IMR-90 (cell line): Measurements from ENCODE around the gene PLXDC2. TPM values are rescaled to one million over a fixed set of nuclear protein-coding genes. Genes with fewer than 3 reads are reported as not detected.

Experiments used
- ATAC-seq: fragments of 200-7000 bp; cut with Tn5 transposase; 2 replicates; pipeline ENCODE4 v1.9.1; 2020; ENCODE audit warnings: low read depth, mild to moderate bottlenecking, moderate library complexity
- BruUV-seq: library from RNA; stranded (reverse); fragments of 400-500 nt; replicated peaks from 2 replicates; lab custom pipeline; 2021; lab: Mats Ljungman, UMichigan
- CTCF ChIA-PET: fragments of 300-600 bp; formaldehyde crosslinking; extraction: SDS; loops from one replicate; lab custom pipeline; 2021; ENCODE audit warnings: antibody characterized with exemption; lab: Yijun Ruan, JAX
- POLR2A ChIA-PET: fragments of 300-600 bp; sonication (Branson Sonifier 250); formaldehyde crosslinking; loops from one replicate; lab custom pipeline; 2022; ENCODE audit warnings: antibody characterized with exemption; ENCODE audit not compliant: unreplicated experiment; lab: Charles Lee
- DNase-seq: peaks from one replicate; pipeline ENCODE4 v3.0.0; 2013
- H2AFZ ChIP-seq: replicated peaks from 2 replicates; pipeline ENCODE3; 2013; ENCODE audit warnings: low read length, mild to moderate bottlenecking; ENCODE audit not compliant: poor library complexity
- H2AK5ac ChIP-seq: 2 replicates; pipeline ENCODE4 v1.6.1; 2013; ENCODE audit warnings: low read depth, low read length, inconsistent platforms
- H2AK9ac ChIP-seq: replicated peaks from 2 replicates; pipeline ENCODE3; 2013; ENCODE audit warnings: mild to moderate bottlenecking, low read depth, low read length, moderate library complexity; ENCODE audit not compliant: poor library complexity
- H2BK120ac ChIP-seq: 2 replicates; pipeline ENCODE4 v1.6.1; 2013; ENCODE audit warnings: low read depth, low read length, inconsistent platforms
- H2BK15ac ChIP-seq: 3 replicates; pipeline ENCODE4 v1.6.1; 2013; ENCODE audit warnings: low read depth, low read length, inconsistent platforms
- H2BK20ac ChIP-seq: 2 replicates; pipeline ENCODE4 v1.6.1; 2013; ENCODE audit warnings: low read depth, mild to moderate bottlenecking, inconsistent platforms, low read length, moderate library complexity
- H2BK5ac ChIP-seq: 2 replicates; pipeline ENCODE4 v1.6.1; 2013; ENCODE audit warnings: mild to moderate bottlenecking, low read depth, low read length, inconsistent platforms; ENCODE audit not compliant: poor library complexity, severe bottlenecking
- H3K14ac ChIP-seq: replicated peaks from 2 replicates; pipeline ENCODE4 v1.6.1; 2013; ENCODE audit warnings: low read depth, low read length, inconsistent platforms
- H3K18ac ChIP-seq: 2 replicates; pipeline ENCODE4 v1.6.1; 2013; ENCODE audit warnings: low read depth, low read length, control low read depth
- H3K23ac ChIP-seq: 2 replicates; pipeline ENCODE4 v1.6.1; 2013; ENCODE audit warnings: low read depth, low read length, inconsistent platforms
- H3K27ac ChIP-seq: 2 replicates; pipeline ENCODE4 v1.5.1; 2013; ENCODE audit warnings: mild to moderate bottlenecking, control low read depth, low read length; ENCODE audit not compliant: insufficient read depth
- H3K27me3 ChIP-seq: 2 replicates; pipeline ENCODE4 v1.6.1; 2013; ENCODE audit warnings: low read length; ENCODE audit not compliant: control insufficient read depth, insufficient read depth
- H3K36me3 ChIP-seq: 2 replicates; pipeline ENCODE4 v1.6.1; 2013; ENCODE audit warnings: low read length, mixed read lengths; ENCODE audit not compliant: control insufficient read depth, insufficient read depth
- H3K4ac ChIP-seq: 2 replicates; pipeline ENCODE4 v1.6.1; 2013; ENCODE audit warnings: low read depth, low read length, inconsistent platforms
- H3K4me1 ChIP-seq: 2 replicates; pipeline ENCODE4 v1.6.1; 2013; ENCODE audit warnings: low read length, mixed read lengths; ENCODE audit not compliant: control insufficient read depth, insufficient read depth
- H3K4me2 ChIP-seq: 2 replicates; pipeline ENCODE4 v1.6.1; 2013; ENCODE audit warnings: low read depth, mild to moderate bottlenecking, control low read depth, low read length, moderate library complexity
- H3K4me3 ChIP-seq: 2 replicates; pipeline ENCODE4 v1.5.1; 2013; ENCODE audit warnings: low read depth, mild to moderate bottlenecking, control low read depth, low read length, moderate library complexity; ENCODE audit not compliant: insufficient read depth
- H3K56ac ChIP-seq: 2 replicates; pipeline ENCODE4 v1.6.1; 2013; ENCODE audit warnings: low read length, inconsistent platforms; ENCODE audit not compliant: insufficient read depth; ENCODE audit errors: extremely low read depth
- H3K79me1 ChIP-seq, 2 experiments: 2 replicates each; pipeline ENCODE4 v1.6.1; 2013; ENCODE audit warnings: low read length in 2 of 2, inconsistent platforms in 1 of 2, low read depth in 1 of 2
- H3K9ac ChIP-seq: 2 replicates; pipeline ENCODE4 v1.6.1; 2013; ENCODE audit warnings: low read depth, low read length, control low read depth
- H3K9me1 ChIP-seq: 2 replicates; pipeline ENCODE4 v1.6.1; 2013; ENCODE audit warnings: low read length, inconsistent platforms; ENCODE audit not compliant: insufficient read depth
- H3K9me3 ChIP-seq: 2 replicates; pipeline ENCODE4 v1.6.1; 2013; ENCODE audit warnings: low read length; ENCODE audit not compliant: control insufficient read depth, insufficient read depth
- H4K20me1 ChIP-seq: 2 replicates; pipeline ENCODE4 v1.6.1; 2013; ENCODE audit warnings: low read length, inconsistent platforms; ENCODE audit not compliant: insufficient read depth
- H4K5ac ChIP-seq: 2 replicates; pipeline ENCODE4 v1.6.1; 2013; ENCODE audit warnings: mild to moderate bottlenecking, low read depth, low read length, control low read depth
- H4K8ac ChIP-seq, 2 experiments: 2 replicates each; pipeline ENCODE4 v1.6.1; 2013; ENCODE audit warnings: low read depth in 2 of 2, low read length in 2 of 2, control low read depth in 1 of 2, inconsistent platforms in 1 of 2
- H4K91ac ChIP-seq: 2 replicates; pipeline ENCODE4 v1.6.1; 2013; ENCODE audit warnings: low read depth, low read length, inconsistent platforms; ENCODE audit not compliant: insufficient read depth
- NFE2L2 ChIP-seq: fragments of 150-350 bp; IDR thresholded peaks from 2 replicates; pipeline ENCODE4 v1.6.1; 2016; ENCODE audit warnings: low read depth, mild to moderate bottlenecking, low read length
- RCOR1 ChIP-seq: IDR thresholded peaks from 2 replicates; pipeline ENCODE4 v1.6.1; 2012; ENCODE audit warnings: mild to moderate bottlenecking, low read length, improper control_type of control experiment; ENCODE audit not compliant: insufficient replicate concordance
- WGBS, 2 experiments: methylation state at CpG; one replicate each; pipeline versions ENCODE4 v1.1.5 to v1.1.7; 2013; ENCODE audit warnings: missing lambda C conversion rate in 2 of 2; ENCODE audit not compliant: insufficient read length in 1 of 2; ENCODE audit errors: extremely low coverage in 2 of 2; 5-methylcytosine and 5-hydroxymethylcytosine counted together
- dilution Hi-C: fragments of 300-500 bp; cut with HindIII; formaldehyde crosslinking; loops from one replicate; pipeline ENCODE4 v1.14.3; 2018; ENCODE audit warnings: low sequenced_read_pairs; ENCODE audit not compliant: unreplicated experiment
- in situ Hi-C: fragments of 300-500 bp; cut with MboI; formaldehyde crosslinking; loops from 3 replicates; pipeline ENCODE4 v1.14.3; 2019; ENCODE audit warnings: low sequenced_read_pairs, inconsistent platforms, mixed read lengths
- intact Hi-C: fragments of 100-400 bp; cut with micrococcal nuclease; formaldehyde crosslinking; loops from 2 replicates; pipeline ENCODE4 v1.10.0; 2022
- polyA plus RNA-seq, 3 experiments: library from polyadenylated mRNA; depleted of rRNA; stranded (reverse); fragments of >200 nt; gene quantifications; 2 replicates each; pipeline ENCODE4 v1.2.3, GENCODE V29; 2012; ENCODE audit warnings: low replicate concordance in 1 of 3
- total RNA-seq: library from RNA; depleted of rRNA; stranded (reverse); fragments of >200 nt; gene quantifications from 2 replicates; pipeline ENCODE4 v1.2.3, GENCODE V29; 2012

Gene PLXDC2
- total and polyA plus RNA-seq, 2 of the 4 experiments (the other 2 are of a cell fraction) = 3.2 to 6.1 TPM

GRCh38 chr10:19933772-19934171 lies 117.5 kb downstream of the PLXDC2 start:
- Histone ChIP-seq H3K9ac (no peak overlapping the region), H3K56ac (no peak overlapping the region), H2AK9ac (no peak overlapping the region), H2AK5ac (no peak overlapping the region), H3K27me3 (no peaks in the 10 kb centered on the region), H3K27ac (no peak overlapping the region), H3K4me1 (peaks cover 5% of the 10 kb centered on the region; the same call in 1 of the 2 replicates), H3K18ac (no peak overlapping the region), H4K8ac (no peak overlapping the region), H3K4me3 (no peak overlapping the region), H3K79me1 (no peaks in the 10 kb centered on the region), H2BK20ac (no peak overlapping the region), H2BK120ac (no peak overlapping the region), H3K9me3 (no peaks in the 10 kb centered on the region), H4K5ac (no peak overlapping the region), H3K9me1 (peaks cover 4% of the 10 kb centered on the region; the same call in 1 of the 2 replicates), H3K4ac (no peak overlapping the region), H2BK15ac (no peak overlapping the region), H3K23ac (no peak overlapping the region), H4K20me1 (no peaks in the 10 kb centered on the region), H3K4me2 (no peak overlapping the region), H3K14ac (no peak overlapping the region), H4K91ac (no peak overlapping the region), H3K36me3 (no peaks in the 10 kb centered on the region), H2AFZ (no peak overlapping the region), H2BK5ac (no peak overlapping the region)
- no peak for TF ChIP-seq RCOR1
- no peak for TF ChIP-seq NFE2L2
- BruUV-seq = no TSS peak
- DNase-seq (no peak), ATAC-seq (no peak)
- in situ Hi-C loops (no loop called here), dilution Hi-C loops (no loop called here), intact Hi-C loops (no loop called here)
- POLR2A ChIA-PET = no interaction called here
- WGBS, 2 experiments = 83% methylated on average over 1 of the region's 3 CpGs; no CpG with 5 or more reads in 1 of the 2 experiments
- CTCF ChIA-PET = no interaction called here
